Measurements from ENCODE around the gene TGM3. TPM values are rescaled to one million over a fixed set of nuclear protein-coding genes. Genes with fewer than 3 reads are reported as not detected.

Gene TGM3, protein sequence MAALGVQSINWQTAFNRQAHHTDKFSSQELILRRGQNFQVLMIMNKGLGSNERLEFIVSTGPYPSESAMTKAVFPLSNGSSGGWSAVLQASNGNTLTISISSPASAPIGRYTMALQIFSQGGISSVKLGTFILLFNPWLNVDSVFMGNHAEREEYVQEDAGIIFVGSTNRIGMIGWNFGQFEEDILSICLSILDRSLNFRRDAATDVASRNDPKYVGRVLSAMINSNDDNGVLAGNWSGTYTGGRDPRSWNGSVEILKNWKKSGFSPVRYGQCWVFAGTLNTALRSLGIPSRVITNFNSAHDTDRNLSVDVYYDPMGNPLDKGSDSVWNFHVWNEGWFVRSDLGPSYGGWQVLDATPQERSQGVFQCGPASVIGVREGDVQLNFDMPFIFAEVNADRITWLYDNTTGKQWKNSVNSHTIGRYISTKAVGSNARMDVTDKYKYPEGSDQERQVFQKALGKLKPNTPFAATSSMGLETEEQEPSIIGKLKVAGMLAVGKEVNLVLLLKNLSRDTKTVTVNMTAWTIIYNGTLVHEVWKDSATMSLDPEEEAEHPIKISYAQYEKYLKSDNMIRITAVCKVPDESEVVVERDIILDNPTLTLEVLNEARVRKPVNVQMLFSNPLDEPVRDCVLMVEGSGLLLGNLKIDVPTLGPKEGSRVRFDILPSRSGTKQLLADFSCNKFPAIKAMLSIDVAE
- total RNA-seq, result not detected
- polyA plus RNA-seq, result under 1 TPM in 1 of 2 donors, not detected in 1; 0.22 TPM
- long read RNA-seq, donor 1, result 0 reads
- long read RNA-seq, donor 2, result 0 reads
- long read RNA-seq, donor 3, result 0 reads

DNA sequence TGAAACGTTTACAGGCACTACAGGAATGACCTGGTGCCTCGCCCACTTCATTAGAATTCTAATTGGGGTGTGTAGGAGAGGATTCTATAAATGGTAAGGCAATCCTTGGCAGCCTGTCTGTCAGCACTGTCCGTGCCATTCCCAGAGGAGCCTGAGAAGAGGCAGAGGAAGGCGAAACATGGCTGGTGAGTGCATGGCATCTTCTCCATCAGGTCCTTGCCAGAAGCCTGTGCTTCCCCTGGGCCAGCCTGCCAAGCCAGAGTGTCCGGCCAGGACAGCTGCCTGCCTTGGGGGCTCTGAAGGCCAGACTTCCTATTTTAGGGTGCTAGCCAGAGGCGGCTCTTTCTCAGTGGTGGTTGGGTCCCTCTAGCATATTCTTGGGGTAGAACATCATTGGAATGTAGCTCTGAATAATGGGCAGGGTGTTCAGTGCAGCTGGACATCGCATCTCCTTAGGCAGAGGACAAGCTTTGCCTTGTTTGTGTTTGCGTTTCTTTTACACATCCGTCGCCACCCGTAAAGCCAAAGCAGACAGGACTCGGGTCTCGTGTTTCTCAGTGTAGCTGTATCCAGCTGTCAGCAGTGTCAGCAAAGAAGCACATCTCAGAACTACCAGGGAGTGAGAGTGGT, at the start of gene TGM3:
Gene TGM3, plus strand, starts transcription at position 116 of the 630 bp plus-strand sequence. Its CDS starts 63 bp downstream, at position 179.
- WGBS, 2 donors, result 45 to 47% methylated on average over 13 of the region's 13 CpGs
- peaks cover 0 to 56% (median 0%) of the 10 kb centered on the region in 9 donors for H3K4me1 ChIP-seq
- H3K36me3 ChIP-seq, result no peaks in the 10 kb centered on the region
- H3K9me3 ChIP-seq, result no peaks in the 10 kb centered on the region
- peaks cover 0 to 32% (median 11%) of the 10 kb centered on the region in 7 donors for H3K27me3 ChIP-seq
- intact Hi-C loops (cut with DNase I), result no loop called here
- TF ChIP-seq, protein P1, sequence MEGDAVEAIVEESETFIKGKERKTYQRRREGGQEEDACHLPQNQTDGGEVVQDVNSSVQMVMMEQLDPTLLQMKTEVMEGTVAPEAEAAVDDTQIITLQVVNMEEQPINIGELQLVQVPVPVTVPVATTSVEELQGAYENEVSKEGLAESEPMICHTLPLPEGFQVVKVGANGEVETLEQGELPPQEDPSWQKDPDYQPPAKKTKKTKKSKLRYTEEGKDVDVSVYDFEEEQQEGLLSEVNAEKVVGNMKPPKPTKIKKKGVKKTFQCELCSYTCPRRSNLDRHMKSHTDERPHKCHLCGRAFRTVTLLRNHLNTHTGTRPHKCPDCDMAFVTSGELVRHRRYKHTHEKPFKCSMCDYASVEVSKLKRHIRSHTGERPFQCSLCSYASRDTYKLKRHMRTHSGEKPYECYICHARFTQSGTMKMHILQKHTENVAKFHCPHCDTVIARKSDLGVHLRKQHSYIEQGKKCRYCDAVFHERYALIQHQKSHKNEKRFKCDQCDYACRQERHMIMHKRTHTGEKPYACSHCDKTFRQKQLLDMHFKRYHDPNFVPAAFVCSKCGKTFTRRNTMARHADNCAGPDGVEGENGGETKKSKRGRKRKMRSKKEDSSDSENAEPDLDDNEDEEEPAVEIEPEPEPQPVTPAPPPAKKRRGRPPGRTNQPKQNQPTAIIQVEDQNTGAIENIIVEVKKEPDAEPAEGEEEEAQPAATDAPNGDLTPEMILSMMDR (IDR thresholded peaks at IDR 0.05), result no peak
- no peak within 1 kb of the TSS for H3K4me3 ChIP-seq
- no peak within 1 kb of the TSS for H3K27ac ChIP-seq
- ATAC-seq (peak in 2 of 8 donors; percentile 16 to 24), DNase-seq (no peak)

DNA sequence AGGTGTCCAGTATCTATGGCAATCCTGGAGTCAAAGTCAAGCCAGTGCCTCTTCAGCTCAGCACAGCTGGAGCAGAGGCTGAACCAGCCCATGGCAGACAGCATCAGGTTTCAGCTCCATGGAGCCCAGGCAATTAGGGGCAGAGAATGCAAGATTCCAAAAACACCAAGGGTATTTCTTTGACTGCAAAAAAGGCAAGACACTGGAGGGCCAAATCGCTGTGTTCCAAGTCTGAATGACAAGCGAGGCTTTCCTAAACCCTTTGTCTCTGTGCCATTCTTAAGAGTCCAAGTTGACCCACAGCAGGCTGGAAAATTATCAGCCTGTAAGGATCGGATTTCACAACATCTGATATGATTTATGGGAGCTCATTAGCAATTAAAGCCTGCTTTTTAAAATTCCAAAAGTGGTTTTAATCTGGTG, 49.7 kb upstream of the TGM3 start:
- intact Hi-C loops (cut with DNase I), result no loop called here
- Histone ChIP-seq H3K27ac (no peak overlapping the region), H3K27me3 (peaks cover 0 to 47% (median 35%) of the 10 kb centered on the region in 7 donors), H3K4me1 (no peaks in the 10 kb centered on the region), H3K4me3 (no peak overlapping the region), H3K36me3 (no peaks in the 10 kb centered on the region), H3K9me3 (no peaks in the 10 kb centered on the region)
- ATAC-seq (no peak), DNase-seq (no peak)
- TF ChIP-seq, protein P1 (IDR thresholded peaks at IDR 0.05), result no peak
- WGBS, 2 donors, result 47 to 51% methylated on average over 3 of the region's 3 CpGs

DNA sequence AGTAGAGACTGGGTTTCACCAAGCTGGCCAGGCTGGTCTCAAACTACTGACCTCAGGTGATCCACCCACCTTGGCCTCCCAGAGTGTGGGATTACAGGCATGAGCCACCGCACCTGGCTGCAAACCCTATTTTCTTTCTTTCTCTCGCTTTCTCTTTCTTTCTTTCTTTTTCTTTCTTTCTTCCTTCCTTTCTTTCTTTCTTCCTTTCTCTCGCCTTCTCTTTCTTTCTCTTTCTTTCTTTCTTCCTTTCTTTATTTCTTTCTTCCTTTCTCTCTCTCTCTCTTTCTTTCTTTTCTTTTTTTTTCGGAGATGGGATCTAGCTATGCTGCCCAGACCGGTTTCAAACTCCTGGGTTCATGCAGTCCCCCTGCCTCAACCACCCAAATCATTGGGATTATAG, 47.0 kb upstream of the TGM3 start:
- no peaks in the 10 kb centered on the region for H3K36me3 ChIP-seq
- no peak overlapping the region for H3K27ac ChIP-seq
- H3K27me3 ChIP-seq, result peaks cover 0 to 45% (median 31%) of the 10 kb centered on the region in 7 donors
- H3K4me1 ChIP-seq, result peaks cover 0 to 13% (median 0%) of the 10 kb centered on the region in 9 donors
- intact Hi-C loops (cut with DNase I), result no loop called here
- WGBS, 2 donors, result 91 to 95% methylated on average over 5 of the region's 5 CpGs
- TF ChIP-seq, protein P1 (IDR thresholded peaks at IDR 0.05), result no peak
- DNase-seq (no peak), ATAC-seq (no peak)
- H3K9me3 ChIP-seq, result no peaks in the 10 kb centered on the region
- H3K4me3 ChIP-seq, result no peak overlapping the region

DNA sequence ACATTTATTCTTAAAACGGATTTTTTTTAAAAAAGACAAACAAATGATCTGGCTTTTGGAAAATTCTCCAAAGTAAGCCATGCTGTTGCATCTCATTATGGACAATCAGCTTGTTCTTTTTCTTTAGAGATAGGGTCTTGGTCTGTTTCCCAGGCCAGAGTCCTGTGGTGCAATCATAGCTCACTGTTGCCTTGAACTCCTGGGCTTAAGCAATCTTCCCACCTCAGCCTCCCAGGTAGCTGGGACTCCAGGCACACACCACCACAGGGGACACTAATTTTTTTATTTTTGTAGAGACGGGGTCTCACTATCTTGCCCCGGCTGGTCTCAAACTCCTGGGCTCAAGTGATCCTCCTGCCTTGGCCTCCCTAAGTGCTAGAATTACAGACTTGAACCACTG, 45.9 kb upstream of the TGM3 start:
- TF ChIP-seq, protein P1 (IDR thresholded peaks at IDR 0.05), result no peak
- Histone ChIP-seq H3K27me3 (peaks cover 0 to 37% (median 24%) of the 10 kb centered on the region in 7 donors), H3K9me3 (no peaks in the 10 kb centered on the region), H3K4me1 (peaks cover 0 to 13% (median 0%) of the 10 kb centered on the region in 9 donors), H3K4me3 (no peak overlapping the region), H3K36me3 (no peaks in the 10 kb centered on the region), H3K27ac (no peak overlapping the region)
- WGBS, 2 donors, result 78 to 80% methylated on average over 3 of the region's 3 CpGs
- no peak for ATAC-seq
- intact Hi-C loops (cut with DNase I), result loop anchor here in 1 of 10 donors (5.0 to 10.0 kb wide), 2 partner anchors 55 to 768 kb away; no protein-coding TSS in a partner anchor
- DNase-seq, result no peak

Data from heart right ventricle (tissue), 16 donors.